Astrocyte (in vitro differentiated cells and primary cell): ENCODE results near the gene ROR2.

Experiments
- CTCF ChIP-seq: IDR thresholded peaks from 2 replicates; pipeline ENCODE4 v1.5.1; 2011; ENCODE audit warnings: low read depth, mild to moderate bottlenecking, inconsistent platforms, low read length, moderate library complexity; ENCODE audit not compliant: insufficient read depth
- EZH2 ChIP-seq: IDR thresholded peaks from 2 replicates; pipeline ENCODE4 v1.6.1; 2012; ENCODE audit warnings: mild to moderate bottlenecking, low read length, inconsistent platforms; ENCODE audit not compliant: insufficient read depth

GRCh38 chr9:91896513-91897121 lies 53.4 kb downstream of the ROR2 start:
- TF ChIP-seq EZH2 (no peak), CTCF (no peak)
